HG02852 (cell line): Measurements from ENCODE around the gene CECR2.

Experiments used
- ATAC-seq: cut with Tn5 transposase; IDR thresholded peaks from one replicate; pipeline ENCODE4 v1.9.1; 2021; ENCODE audit warnings: mild to moderate bottlenecking, moderate library complexity; ENCODE audit not compliant: unreplicated experiment

CECR2 gene

GRCh38 chr22:17369439-17370025, at the start of gene CECR2:
TSS of gene CECR2 (plus strand) at chr22:17369460. CDS start at chr22:17369784, 324 bp downstream.
- ATAC-seq = no peak

GRCh38 chr22:17319546-17319945, 49.7 kb upstream of the CECR2 start:
- ATAC-seq = no peak

GRCh38 chr22:17322511-17322910, 46.7 kb upstream of the CECR2 start:
- ATAC-seq = no peak

GRCh38 chr22:17331690-17332089, 37.6 kb upstream of the CECR2 start:
- no peak for ATAC-seq

GRCh38 chr22:17332109-17332800, 37.0 kb upstream of the CECR2 start:
- ATAC-seq = no peak

GRCh38 chr22:17334059-17334458, 35.2 kb upstream of the CECR2 start:
- ATAC-seq = no peak

GRCh38 chr22:17334983-17335382, 34.3 kb upstream of the CECR2 start:
- no peak for ATAC-seq

GRCh38 chr22:17336061-17336460, 33.2 kb upstream of the CECR2 start:
- no peak for ATAC-seq

GRCh38 chr22:17337639-17338038, 31.6 kb upstream of the CECR2 start:
- ATAC-seq = no peak

- ATAC-seq = no peak
Observed at GRCh38 chr22:17339095-17339693, 30.1 kb upstream of the CECR2 start.

- ATAC-seq = no peak
Observed at GRCh38 chr22:17342361-17342760, 26.9 kb upstream of the CECR2 start.

GRCh38 chr22:17343766-17344165, 25.5 kb upstream of the CECR2 start:
- ATAC-seq = no peak

- no peak for ATAC-seq
Observed at GRCh38 chr22:17346578-17346977, 22.7 kb upstream of the CECR2 start.

GRCh38 chr22:17347724-17348123, 21.5 kb upstream of the CECR2 start:
- no peak for ATAC-seq

GRCh38 chr22:17348464-17349103, 20.7 kb upstream of the CECR2 start:
- no peak for ATAC-seq

- ATAC-seq = no peak
Observed at GRCh38 chr22:17349172-17349571, 20.1 kb upstream of the CECR2 start.

- no peak for ATAC-seq
Observed at GRCh38 chr22:17350292-17350691, 19.0 kb upstream of the CECR2 start.

- ATAC-seq = no peak
Observed at GRCh38 chr22:17352798-17353197, 16.5 kb upstream of the CECR2 start.

- no peak for ATAC-seq
Observed at GRCh38 chr22:17357688-17358087, 11.6 kb upstream of the CECR2 start.

- no peak for ATAC-seq
Observed at GRCh38 chr22:17358415-17358814, 10.8 kb upstream of the CECR2 start.

- no peak for ATAC-seq
Observed at GRCh38 chr22:17359501-17359900, 9.8 kb upstream of the CECR2 start.

GRCh38 chr22:17366329-17366728, 2.9 kb upstream of the CECR2 start:
- no peak for ATAC-seq
